Duodenal mucosa (tissue), 2 donors: ENCODE measurements around the gene NANOS3.

Source experiments
- H3K27ac ChIP-seq: one replicate; pipeline ENCODE4 v1.7.0; 2013; ENCODE audit warnings: low read depth, low read length
- H3K27me3 ChIP-seq, 2 donors: one replicate each; pipeline ENCODE4 v1.7.0; 2013; ENCODE audit warnings: low read length in 2 of 2, control low read depth in 1 of 2; ENCODE audit not compliant: insufficient read depth in 2 of 2, control insufficient read depth in 1 of 2
- H3K36me3 ChIP-seq, 2 donors: one replicate each; pipeline ENCODE4 v1.7.0; 2013; ENCODE audit warnings: low read length in 2 of 2, control low read depth in 1 of 2; ENCODE audit not compliant: insufficient read depth in 2 of 2, control insufficient read depth in 1 of 2
- H3K4me1 ChIP-seq, 2 donors: one replicate each; pipeline ENCODE4 v1.7.0; 2013; ENCODE audit warnings: low read length in 2 of 2, control low read depth in 1 of 2; ENCODE audit not compliant: insufficient read depth in 2 of 2, control insufficient read depth in 1 of 2
- H3K4me3 ChIP-seq, 2 donors: one replicate each; pipeline ENCODE4 v1.7.0; 2013; ENCODE audit warnings: low read length in 2 of 2, low read depth in 1 of 2
- H3K9ac ChIP-seq, 2 donors: one replicate each; pipeline ENCODE4 v1.7.0; 2013; ENCODE audit warnings: low read length in 2 of 2, low read depth in 1 of 2
- H3K9me3 ChIP-seq, 2 donors: one replicate each; pipeline ENCODE4 v1.7.0; 2013; ENCODE audit warnings: low read length in 2 of 2, control low read depth in 1 of 2; ENCODE audit not compliant: control insufficient read depth in 1 of 2

The NANOS3 gene

DNA sequence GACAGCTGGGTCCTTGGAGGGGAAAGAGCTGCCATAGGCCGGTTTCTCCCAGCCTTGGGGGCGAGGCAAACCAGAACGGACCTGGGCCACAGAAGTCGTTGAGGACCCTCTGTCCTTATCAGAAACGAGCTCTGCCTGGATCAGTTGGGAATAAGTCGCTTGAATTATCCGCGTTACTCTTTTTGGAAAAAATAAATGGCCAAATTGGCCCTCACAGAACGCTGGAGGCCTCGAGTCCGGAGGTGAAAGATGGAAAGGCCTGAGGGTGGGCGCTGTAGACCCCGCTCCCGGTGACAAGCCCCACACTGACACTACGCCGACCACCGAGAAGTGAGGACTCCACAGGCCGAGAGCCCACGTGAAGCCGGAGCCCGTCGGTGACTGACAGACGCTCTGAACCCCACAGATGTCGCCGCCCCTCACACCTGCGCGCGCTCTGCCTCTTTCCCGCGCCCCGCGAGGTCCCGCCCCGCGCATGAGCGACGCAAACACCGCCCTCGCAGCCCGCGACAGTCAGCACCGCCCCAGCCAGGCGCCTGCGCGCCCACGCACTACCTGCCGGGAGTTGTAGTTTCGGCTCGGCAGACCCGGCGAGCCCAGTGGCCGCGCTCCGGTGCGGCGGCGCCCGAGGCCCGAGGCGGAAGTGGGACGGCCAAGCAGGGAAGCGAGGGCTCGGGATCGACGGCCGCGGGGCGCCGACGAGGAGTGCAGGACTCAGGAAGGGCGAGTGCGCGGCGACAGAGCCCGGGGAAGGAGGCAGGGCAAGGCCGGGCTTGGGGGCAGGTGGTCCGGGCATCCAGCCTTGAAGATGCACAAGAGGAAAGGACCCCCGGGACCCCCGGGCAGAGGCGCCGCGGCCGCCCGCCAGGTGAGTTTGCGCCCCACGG is 28.9 kb downstream of the NANOS3 start, which contains the start of the genes BRME1 and CC2D1A:
Gene BRME1 (minus strand): TSS at position 484 of the 887 bp plus-strand sequence. CDS start 1,225 bp downstream, outside the sequence.
Gene CC2D1A (plus strand): TSS at position 568 of the 887 bp plus-strand sequence. CDS start 241 bp downstream, at position 809.
- peak within 1 kb of the TSS; percentile 88 for H3K27ac ChIP-seq
- H3K9me3 ChIP-seq, result no peaks in the 10 kb centered on the region
- peak within 1 kb of the TSS; percentile 85 to 89 for H3K4me3 ChIP-seq
- peak within 1 kb of the TSS; percentile 77 to 86 for H3K9ac ChIP-seq
- peaks cover 0 to 6% of the 10 kb centered on the region in 2 donors for H3K36me3 ChIP-seq
- H3K27me3 ChIP-seq, result no peaks in the 10 kb centered on the region
- peaks cover 13 to 23% of the 10 kb centered on the region in 2 donors for H3K4me1 ChIP-seq

DNA sequence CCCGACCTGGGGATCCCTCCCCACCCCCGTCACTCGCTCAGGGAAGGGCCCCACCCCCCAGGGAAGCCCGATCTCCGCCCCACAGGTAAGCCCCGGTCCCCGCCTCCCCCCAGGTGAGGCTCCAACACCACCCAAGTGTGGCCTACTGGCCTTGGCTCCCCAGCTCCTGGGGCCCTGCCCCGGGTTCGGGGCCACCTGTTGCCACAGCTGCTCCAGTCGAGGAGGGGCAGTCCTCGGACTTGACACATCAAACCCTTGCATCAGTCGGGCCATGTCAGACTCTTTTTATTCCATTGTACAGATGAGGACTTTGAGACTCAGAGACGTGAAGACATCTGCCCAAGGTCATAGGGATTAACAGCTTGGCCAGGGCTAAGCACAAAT is 29.6 kb downstream of the NANOS3 start:
- Histone ChIP-seq H3K27ac (peak overlapping the region; percentile 88), H3K9ac (peak overlapping the region; percentile 77 to 86), H3K4me1 (peaks cover 13 to 23% of the 10 kb centered on the region in 2 donors), H3K4me3 (peak overlapping the region; percentile 85 to 89), H3K27me3 (no peaks in the 10 kb centered on the region), H3K9me3 (no peaks in the 10 kb centered on the region), H3K36me3 (peaks cover 0 to 12% of the 10 kb centered on the region in 2 donors)

DNA sequence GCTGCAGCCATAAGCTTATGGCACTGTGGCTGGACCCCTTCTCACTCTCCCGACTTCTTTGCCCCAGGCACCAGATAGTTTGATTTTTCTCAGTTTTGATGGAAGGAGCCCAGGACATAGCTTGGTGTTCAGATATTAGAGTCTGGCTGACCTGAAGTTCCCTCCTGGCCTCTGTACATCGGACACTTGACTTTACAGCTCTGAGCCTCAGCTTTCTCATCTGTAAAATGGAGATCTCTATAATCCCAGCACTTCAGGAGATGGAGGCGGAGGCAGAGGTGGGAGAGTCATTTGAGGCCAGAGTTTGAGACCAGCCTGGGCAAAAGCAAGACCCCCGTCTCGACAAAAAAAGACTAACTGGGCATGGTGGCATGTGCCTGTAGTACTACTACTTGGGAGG is 30.0 kb downstream of the NANOS3 start:
- Histone ChIP-seq H3K4me1 (peaks cover 13 to 23% of the 10 kb centered on the region in 2 donors), H3K27me3 (no peaks in the 10 kb centered on the region), H3K27ac (peak overlapping the region; percentile 88), H3K4me3 (peak overlapping the region; percentile 85 to 89), H3K9me3 (no peaks in the 10 kb centered on the region), H3K36me3 (peaks cover 0 to 12% of the 10 kb centered on the region in 2 donors), H3K9ac (peak overlapping the region; percentile 77 to 86)

DNA sequence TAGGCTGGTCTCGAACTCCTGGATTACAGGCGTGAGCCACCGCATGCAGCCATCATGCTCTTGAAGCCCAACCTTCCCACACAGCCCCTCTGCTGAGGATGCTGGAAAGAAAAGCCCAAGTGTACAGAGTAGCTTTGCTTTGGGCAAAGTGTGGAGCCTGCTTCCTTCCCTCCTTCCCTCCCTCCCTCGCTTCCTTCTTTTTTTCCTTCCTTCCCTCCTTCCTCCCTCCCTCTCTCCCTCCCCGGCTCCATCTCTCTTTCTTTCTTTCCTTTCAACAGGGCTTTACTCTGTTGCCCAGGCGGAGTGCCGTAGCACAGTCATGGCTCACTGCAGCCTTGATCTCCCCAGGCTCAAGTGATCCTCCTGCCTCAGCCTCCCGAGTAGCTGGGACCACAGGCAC is 31.7 kb downstream of the NANOS3 start:
- no peak overlapping the region for H3K27ac ChIP-seq
- no peak overlapping the region for H3K4me3 ChIP-seq
- H3K9me3 ChIP-seq, result no peaks in the 10 kb centered on the region
- H3K4me1 ChIP-seq, result peaks cover 13 to 23% of the 10 kb centered on the region in 2 donors
- H3K27me3 ChIP-seq, result no peaks in the 10 kb centered on the region
- peaks cover 14 to 30% of the 10 kb centered on the region in 2 donors for H3K36me3 ChIP-seq
- peak overlapping the region in 1 of 2 donors; percentile 38 for H3K9ac ChIP-seq

DNA sequence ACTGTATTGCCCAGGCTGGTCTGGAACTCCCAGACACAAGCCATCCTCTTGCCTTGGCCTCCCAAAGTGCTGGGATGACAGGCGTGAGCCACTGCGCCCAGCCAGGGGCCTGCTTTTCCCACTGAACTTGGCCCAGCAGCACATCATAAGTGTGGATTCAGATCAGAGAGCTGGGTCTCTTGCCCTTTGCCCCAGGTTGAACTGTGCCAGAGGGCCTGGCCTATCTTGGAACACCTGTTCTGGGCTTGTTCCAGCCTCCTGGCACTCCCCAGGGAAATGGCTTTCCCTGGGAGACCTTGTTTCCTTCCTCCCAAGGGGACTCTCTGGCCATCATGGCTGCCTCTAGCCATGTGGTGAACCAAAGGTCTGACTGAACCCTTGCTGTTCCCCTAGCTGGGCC is 32.5 kb downstream of the NANOS3 start:
- H3K27ac ChIP-seq, result no peak overlapping the region
- no peaks in the 10 kb centered on the region for H3K27me3 ChIP-seq
- peaks cover 14 to 34% of the 10 kb centered on the region in 2 donors for H3K36me3 ChIP-seq
- H3K4me3 ChIP-seq, result no peak overlapping the region
- peak overlapping the region in 1 of 2 donors; percentile 6 for H3K9ac ChIP-seq
- H3K9me3 ChIP-seq, result no peaks in the 10 kb centered on the region
- peaks cover 13 to 23% of the 10 kb centered on the region in 2 donors for H3K4me1 ChIP-seq

DNA sequence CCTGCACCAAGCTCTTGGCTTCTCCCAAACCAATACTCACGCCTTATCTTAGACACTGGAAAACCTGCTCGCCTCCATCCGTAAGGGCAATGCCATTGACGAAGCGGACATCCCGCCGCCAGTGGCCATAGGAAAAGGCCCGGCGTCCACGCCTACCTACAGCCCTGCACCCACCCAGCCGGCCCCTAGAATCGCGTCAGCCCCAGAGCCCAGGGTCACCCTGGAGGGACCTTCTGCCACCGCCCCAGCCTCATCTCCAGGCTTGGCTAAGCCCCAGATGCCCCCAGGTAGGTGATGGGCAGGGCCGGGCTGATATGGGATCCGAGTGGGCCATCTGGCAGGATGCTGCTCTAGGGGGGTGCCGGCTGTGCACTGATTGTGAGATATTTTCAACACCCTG is 36.4 kb downstream of the NANOS3 start:
- Histone ChIP-seq H3K4me1 (peaks cover 4 to 10% of the 10 kb centered on the region in 2 donors), H3K9ac (no peak overlapping the region), H3K27ac (no peak overlapping the region), H3K4me3 (no peak overlapping the region), H3K9me3 (no peaks in the 10 kb centered on the region), H3K36me3 (peaks cover 17 to 65% of the 10 kb centered on the region in 2 donors), H3K27me3 (no peaks in the 10 kb centered on the region)

DNA sequence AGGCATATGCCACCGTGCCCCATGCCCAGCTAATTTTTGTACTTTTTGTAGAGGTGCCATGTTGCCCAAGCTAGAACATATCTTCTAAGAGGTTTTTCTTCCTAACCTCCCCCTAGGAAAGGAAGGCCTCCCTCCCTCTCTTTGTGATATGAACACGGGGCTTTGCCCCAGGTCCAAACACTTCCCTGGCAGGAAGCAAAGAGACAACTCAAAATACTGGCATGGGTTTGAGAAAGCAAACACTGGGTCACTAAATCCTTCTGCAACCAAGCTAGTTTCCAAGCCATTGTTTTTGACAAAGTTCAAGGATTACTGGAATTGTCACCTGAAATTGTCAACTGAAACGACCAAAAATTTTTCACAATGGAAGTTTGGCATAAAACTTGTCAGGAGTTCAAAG is 37.8 kb downstream of the NANOS3 start:
- H3K9me3 ChIP-seq, result no peaks in the 10 kb centered on the region
- H3K27ac ChIP-seq, result no peak overlapping the region
- H3K4me3 ChIP-seq, result no peak overlapping the region
- H3K9ac ChIP-seq, result no peak overlapping the region
- H3K4me1 ChIP-seq, result peaks cover 1 to 2% of the 10 kb centered on the region in 2 donors
- no peaks in the 10 kb centered on the region for H3K27me3 ChIP-seq
- H3K36me3 ChIP-seq, result peaks cover 17 to 73% of the 10 kb centered on the region in 2 donors

DNA sequence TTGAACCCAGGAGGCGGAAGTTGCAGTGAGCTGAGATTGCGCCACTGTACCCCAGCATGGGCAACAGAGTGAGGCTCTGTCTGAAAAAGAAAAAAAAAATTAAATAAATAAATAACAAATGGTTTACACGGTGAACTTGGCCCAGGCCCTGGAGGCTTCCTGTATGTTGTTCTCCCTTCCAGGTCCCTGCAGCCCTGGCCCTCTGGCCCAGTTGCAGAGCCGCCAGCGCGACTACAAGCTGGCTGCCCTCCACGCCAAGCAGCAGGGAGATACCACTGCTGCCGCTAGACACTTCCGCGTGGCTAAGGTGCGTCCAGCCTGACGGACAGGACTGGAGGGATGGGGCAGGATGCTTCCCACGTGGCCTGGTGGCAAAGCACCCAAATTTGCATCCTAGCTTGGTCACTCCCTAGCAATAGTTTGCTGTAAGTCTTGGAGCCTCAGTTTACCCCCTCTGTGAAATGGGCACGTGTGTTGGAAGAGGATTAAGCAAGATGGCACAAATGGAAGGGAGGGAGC is 41.0 kb downstream of the NANOS3 start:
- H3K36me3 ChIP-seq, result peaks cover 22 to 78% of the 10 kb centered on the region in 2 donors
- no peak overlapping the region for H3K27ac ChIP-seq
- no peaks in the 10 kb centered on the region for H3K27me3 ChIP-seq
- H3K4me1 ChIP-seq, result no peaks in the 10 kb centered on the region
- H3K4me3 ChIP-seq, result no peak overlapping the region
- H3K9me3 ChIP-seq, result peaks cover 0 to 5% of the 10 kb centered on the region in 2 donors
- no peak overlapping the region for H3K9ac ChIP-seq

DNA sequence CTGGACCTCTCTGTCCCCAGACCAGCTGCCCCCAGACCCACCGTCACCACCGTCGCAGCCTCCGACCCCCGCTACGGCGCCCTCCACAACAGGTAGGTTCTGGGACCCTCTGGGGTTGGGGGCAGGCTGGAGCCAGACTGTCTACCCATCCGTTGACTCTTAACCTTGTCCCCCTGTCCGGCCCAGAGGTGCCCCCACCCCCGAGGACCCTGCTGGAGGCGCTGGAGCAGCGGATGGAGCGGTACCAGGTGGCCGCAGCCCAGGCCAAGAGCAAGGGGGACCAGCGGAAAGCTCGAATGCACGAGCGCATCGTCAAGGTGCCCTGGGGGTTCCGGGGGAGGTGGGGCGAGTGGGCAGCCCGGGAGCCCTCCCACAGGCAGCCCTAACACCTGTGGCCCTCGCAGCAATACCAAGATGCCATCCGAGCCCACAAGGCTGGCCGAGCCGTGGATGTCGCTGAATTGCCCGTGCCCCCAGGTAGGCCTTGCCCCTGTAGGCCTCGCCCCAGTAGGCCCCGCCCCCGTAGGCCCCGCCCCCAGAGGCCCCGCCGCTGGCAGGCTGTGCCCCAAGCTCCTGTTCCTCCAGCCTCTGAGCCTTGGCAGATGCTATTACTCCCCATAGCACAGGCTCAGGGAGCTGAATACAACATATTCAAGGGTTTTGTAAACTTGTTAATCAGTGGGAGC is 41.9 kb downstream of the NANOS3 start:
- H3K36me3 ChIP-seq, result peaks cover 21 to 79% of the 10 kb centered on the region in 2 donors
- no peak overlapping the region for H3K9ac ChIP-seq
- peaks cover 0 to 5% of the 10 kb centered on the region in 2 donors for H3K9me3 ChIP-seq
- H3K27ac ChIP-seq, result no peak overlapping the region
- no peak overlapping the region for H3K4me3 ChIP-seq
- no peaks in the 10 kb centered on the region for H3K27me3 ChIP-seq
- no peaks in the 10 kb centered on the region for H3K4me1 ChIP-seq

DNA sequence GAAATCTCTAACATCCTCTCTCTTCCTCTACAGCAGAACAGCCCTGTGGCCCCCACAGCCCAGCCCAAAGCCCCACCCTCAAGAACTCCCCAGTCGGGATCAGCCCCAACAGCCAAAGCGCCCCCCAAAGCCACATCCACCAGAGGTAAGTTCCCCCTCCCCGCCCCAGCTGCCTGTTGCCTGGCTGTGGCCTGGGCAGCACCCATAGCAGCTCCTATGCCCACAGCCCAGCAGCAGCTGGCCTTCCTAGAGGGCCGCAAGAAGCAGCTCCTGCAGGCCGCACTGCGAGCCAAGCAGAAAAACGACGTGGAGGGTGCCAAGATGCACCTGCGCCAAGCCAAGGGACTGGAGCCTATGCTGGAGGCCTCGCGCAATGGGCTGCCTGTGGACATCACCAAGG is 43.6 kb downstream of the NANOS3 start:
- Histone ChIP-seq H3K27ac (no peak overlapping the region), H3K4me3 (no peak overlapping the region), H3K27me3 (no peaks in the 10 kb centered on the region), H3K9me3 (peaks cover 0 to 5% of the 10 kb centered on the region in 2 donors), H3K36me3 (peaks cover 27 to 79% of the 10 kb centered on the region in 2 donors), H3K4me1 (no peaks in the 10 kb centered on the region), H3K9ac (no peak overlapping the region)
